Neuronal stem cell (in vitro differentiated cells): ENCODE results near the gene C3orf38.
"Not testable (repeated sequence)": the region's sequence is repeated elsewhere in the genome, so short reads cannot be mapped to it uniquely, and the experiment has no call there.

Source experiments
- DNase-seq: peaks from one replicate; pipeline ENCODE4 v3.0.0-alpha.2; 2013; ENCODE audit warnings: low spot score
- H2AFZ ChIP-seq: one replicate; pipeline ENCODE4 v1.6.1; 2013; ENCODE audit warnings: mild to moderate bottlenecking, low read length, inconsistent platforms
- H2AK5ac ChIP-seq: 2 replicates; pipeline ENCODE4 v1.6.1; 2013; ENCODE audit warnings: low read depth, mild to moderate bottlenecking, inconsistent platforms, low read length, moderate library complexity, mixed read lengths
- H2BK120ac ChIP-seq: 2 replicates; pipeline ENCODE4 v1.6.1; 2013; ENCODE audit warnings: low read depth, mild to moderate bottlenecking, inconsistent platforms, low read length, moderate library complexity, mixed read lengths
- H2BK12ac ChIP-seq: one replicate; pipeline ENCODE4 v1.6.1; 2013; ENCODE audit warnings: low read length, inconsistent platforms
- H2BK15ac ChIP-seq: 2 replicates; pipeline ENCODE4 v1.6.1; 2013; ENCODE audit warnings: mild to moderate bottlenecking, low read length, inconsistent platforms, mixed read lengths
- H2BK5ac ChIP-seq: one replicate; pipeline ENCODE4 v1.6.1; 2013; ENCODE audit warnings: inconsistent platforms, mild to moderate bottlenecking, low read length, moderate library complexity
- H3K14ac ChIP-seq: one replicate; pipeline ENCODE4 v1.6.1; 2013; ENCODE audit warnings: low read length, inconsistent platforms
- H3K18ac ChIP-seq: 2 replicates; pipeline ENCODE4 v1.6.1; 2013; ENCODE audit warnings: low read length, inconsistent platforms
- H3K23ac ChIP-seq: 2 replicates; pipeline ENCODE4 v1.6.1; 2013; ENCODE audit warnings: low read depth, mild to moderate bottlenecking, mixed read lengths, low read length, inconsistent platforms; ENCODE audit not compliant: poor library complexity
- H3K27ac ChIP-seq: replicated peaks from 3 replicates; pipeline ENCODE4 v1.5.1; 2013; ENCODE audit warnings: low read length, inconsistent platforms
- H3K27me3 ChIP-seq, 3 experiments: 2 replicates each; pipeline ENCODE4 v1.6.1; 2013; ENCODE audit warnings: low read length in 3 of 3, mild to moderate bottlenecking in 2 of 3, inconsistent platforms in 1 of 3, low read depth in 1 of 3, mixed read lengths in 1 of 3, moderate library complexity in 1 of 3; ENCODE audit not compliant: control insufficient read depth in 3 of 3, insufficient read depth in 3 of 3
- H3K36me3 ChIP-seq, 2 donors: replicated peaks in 1 of 2; 2 replicates each; pipeline ENCODE4 v1.6.1; 2013; ENCODE audit warnings: low read length in 2 of 2; ENCODE audit not compliant: control insufficient read depth in 2 of 2, insufficient read depth in 2 of 2
- H3K4ac ChIP-seq: 2 replicates; pipeline ENCODE4 v1.6.1; 2013; ENCODE audit warnings: inconsistent platforms, mild to moderate bottlenecking, low read length, moderate library complexity
- H3K4me1 ChIP-seq, 2 donors: 1 replicate in 1 of 2; 2 replicates in 1 of 2; pipeline ENCODE4 v1.6.1; 2013; ENCODE audit warnings: low read length in 2 of 2, low read depth in 1 of 2; ENCODE audit not compliant: control insufficient read depth in 2 of 2, insufficient read depth in 1 of 2
- H3K4me2 ChIP-seq: one replicate; pipeline ENCODE4 v1.6.1; 2013; ENCODE audit warnings: mild to moderate bottlenecking, low read length, inconsistent platforms; ENCODE audit not compliant: insufficient read depth, poor library complexity, severe bottlenecking
- H3K4me3 ChIP-seq, 2 donors: 2 replicates each; pipeline ENCODE4 v1.5.1; 2013; ENCODE audit warnings: low read length in 2 of 2, mild to moderate bottlenecking in 2 of 2, inconsistent platforms in 1 of 2, moderate library complexity in 1 of 2
- H3K79me1 ChIP-seq: one replicate; pipeline ENCODE4 v1.6.1; 2013; ENCODE audit warnings: low read depth, mild to moderate bottlenecking, inconsistent platforms, low read length, moderate library complexity
- H3K9ac ChIP-seq: one replicate; pipeline ENCODE4 v1.6.1; 2013; ENCODE audit warnings: mild to moderate bottlenecking, low read depth, low read length, inconsistent platforms; ENCODE audit not compliant: poor library complexity
- H3K9me3 ChIP-seq, 2 donors: replicated peaks in 1 of 2; 2 replicates each; pipeline versions ENCODE3 to v1.6.1; 2013; ENCODE audit warnings: low read length in 2 of 2, mild to moderate bottlenecking in 2 of 2, inconsistent platforms in 1 of 2, low read depth in 1 of 2, mixed read lengths in 1 of 2, moderate library complexity in 1 of 2; ENCODE audit not compliant: control insufficient read depth in 2 of 2, insufficient read depth in 1 of 2
- H4K8ac ChIP-seq: one replicate; pipeline ENCODE4 v1.6.1; 2013; ENCODE audit warnings: low read depth, mild to moderate bottlenecking, inconsistent platforms, low read length, moderate library complexity
- H4K91ac ChIP-seq: one replicate; pipeline ENCODE4 v1.6.1; 2013; ENCODE audit warnings: low read length, low read depth, mild to moderate bottlenecking, inconsistent platforms; ENCODE audit not compliant: poor library complexity
- WGBS, 2 donors: extraction: QIAGEN DNeasy Blood & Tissue Kit; methylation state at CpG; one replicate each; pipeline ENCODE4 v1.1.7; 2013; ENCODE audit warnings: missing lambda C conversion rate in 2 of 2, mixed read lengths in 1 of 2; ENCODE audit not compliant: insufficient read length in 2 of 2, insufficient replicate concordance in 1 of 2; ENCODE audit errors: extremely low coverage in 2 of 2; 5-methylcytosine and 5-hydroxymethylcytosine counted together

Gene C3orf38

DNA sequence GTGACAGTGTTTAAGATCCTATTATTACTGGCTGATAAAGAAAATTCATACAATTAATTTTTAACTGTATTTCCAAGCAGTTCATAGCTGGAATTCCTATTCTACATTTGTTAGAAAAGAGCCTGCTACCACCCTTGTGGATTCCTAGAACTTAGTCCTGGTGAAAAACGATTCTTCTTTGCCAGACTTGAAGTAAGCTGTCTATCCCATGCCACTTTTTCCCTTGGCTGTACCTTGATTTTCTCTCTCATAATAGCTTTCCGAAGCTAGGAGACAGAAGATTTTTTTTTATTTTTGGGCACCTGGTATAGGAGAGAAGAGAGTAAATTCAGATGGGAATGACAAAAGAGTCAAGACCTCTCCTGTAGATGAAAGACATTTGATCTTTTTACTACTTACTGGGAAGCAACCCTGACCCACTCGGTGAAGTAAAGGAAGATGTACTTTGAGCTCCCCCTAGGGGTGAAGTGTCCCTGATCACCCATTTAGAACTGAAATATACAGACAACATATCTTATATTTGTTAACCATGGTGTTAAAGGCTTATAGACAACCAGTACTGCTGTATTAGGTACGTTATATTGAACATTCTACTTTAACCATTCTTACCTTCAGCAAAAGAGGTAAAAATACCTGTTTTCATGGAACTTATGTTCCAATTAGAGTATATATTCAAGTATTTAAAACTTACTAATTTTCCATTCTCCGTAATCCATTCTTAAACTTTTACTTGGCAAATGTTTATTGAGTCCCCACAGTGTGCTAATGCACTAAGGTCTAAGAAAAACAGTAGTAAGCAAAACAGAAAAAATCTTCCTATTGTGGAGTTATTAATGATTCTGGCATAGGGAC, 36.2 kb upstream of the C3orf38 start:
- H2AFZ ChIP-seq = no peak overlapping the region
- no peak overlapping the region for H3K14ac ChIP-seq
- H3K9ac ChIP-seq = no peak overlapping the region
- no peak overlapping the region for H2BK15ac ChIP-seq
- H3K79me1 ChIP-seq = no peaks in the 10 kb centered on the region
- H3K4me1 ChIP-seq = no peaks in the 10 kb centered on the region
- no peak overlapping the region for H3K4ac ChIP-seq
- H3K4me3 ChIP-seq = no peak overlapping the region
- H3K4me2 ChIP-seq = no peak overlapping the region
- no peak overlapping the region for H3K23ac ChIP-seq
- H2BK5ac ChIP-seq = no peak overlapping the region
- no peak overlapping the region for H2BK120ac ChIP-seq
- H4K8ac ChIP-seq = no peak overlapping the region
- H3K9me3 ChIP-seq = no peaks in the 10 kb centered on the region
- no peak overlapping the region for H2BK12ac ChIP-seq
- H4K91ac ChIP-seq = no peak overlapping the region
- no peaks in the 10 kb centered on the region for H3K27me3 ChIP-seq
- H3K18ac ChIP-seq = no peak overlapping the region
- H3K27ac ChIP-seq = no peak overlapping the region
- no peak overlapping the region for H2AK5ac ChIP-seq
- WGBS, 2 donors = no CpG with 5 or more reads among the region's 5 CpGs
- peaks cover 0 to 26% of the 10 kb centered on the region in 2 donors for H3K36me3 ChIP-seq
- peak; percentile 57 for DNase-seq

- Histone ChIP-seq H3K14ac (no peak overlapping the region), H2AK5ac (no peak overlapping the region), H3K79me1 (no peaks in the 10 kb centered on the region), H4K8ac (no peak overlapping the region), H3K4me3 (no peak overlapping the region), H2BK12ac (no peak overlapping the region), H3K4ac (no peak overlapping the region), H3K4me1 (no peaks in the 10 kb centered on the region), H3K18ac (no peak overlapping the region), H3K9me3 (no peaks in the 10 kb centered on the region), H3K4me2 (no peak overlapping the region), H3K36me3 (peaks cover 0 to 30% of the 10 kb centered on the region in 2 donors), H3K27ac (no peak overlapping the region), H2AFZ (no peak overlapping the region), H3K23ac (no peak overlapping the region), H4K91ac (no peak overlapping the region), H3K9ac (no peak overlapping the region), H2BK15ac (no peak overlapping the region), H2BK120ac (no peak overlapping the region), H2BK5ac (no peak overlapping the region), H3K27me3 (no peaks in the 10 kb centered on the region)
- no CpG with 5 or more reads among the region's 3 CpGs for WGBS, 2 donors
- no peak for DNase-seq
Observed at GRCh38 chr3:88114878-88115549, 34.7 kb upstream of the C3orf38 start.

GRCh38 chr3:88117683-88118082, 32.1 kb upstream of the C3orf38 start:
- no peak overlapping the region for H3K4me3 ChIP-seq
- no peak overlapping the region for H2AK5ac ChIP-seq
- no peak overlapping the region for H2BK12ac ChIP-seq
- H3K36me3 ChIP-seq = peaks cover 0 to 24% of the 10 kb centered on the region in 2 donors
- no peak overlapping the region for H2BK5ac ChIP-seq
- H3K23ac ChIP-seq = no peak overlapping the region
- no peaks in the 10 kb centered on the region for H3K4me1 ChIP-seq
- H3K14ac ChIP-seq = no peak overlapping the region
- no peak overlapping the region for H3K9ac ChIP-seq
- no peak overlapping the region for H2BK15ac ChIP-seq
- no peak overlapping the region for H4K8ac ChIP-seq
- no peak overlapping the region for H2AFZ ChIP-seq
- no peak overlapping the region for H4K91ac ChIP-seq
- H3K79me1 ChIP-seq = no peaks in the 10 kb centered on the region
- no peak overlapping the region for H2BK120ac ChIP-seq
- H3K4me2 ChIP-seq = no peak overlapping the region
- H3K18ac ChIP-seq = no peak overlapping the region
- no CpG with 5 or more reads among the region's 1 CpG for WGBS, 2 donors
- no peak overlapping the region for H3K4ac ChIP-seq
- no peak for DNase-seq
- no peaks in the 10 kb centered on the region for H3K9me3 ChIP-seq
- H3K27ac ChIP-seq = no peak overlapping the region
- no peaks in the 10 kb centered on the region for H3K27me3 ChIP-seq

DNA sequence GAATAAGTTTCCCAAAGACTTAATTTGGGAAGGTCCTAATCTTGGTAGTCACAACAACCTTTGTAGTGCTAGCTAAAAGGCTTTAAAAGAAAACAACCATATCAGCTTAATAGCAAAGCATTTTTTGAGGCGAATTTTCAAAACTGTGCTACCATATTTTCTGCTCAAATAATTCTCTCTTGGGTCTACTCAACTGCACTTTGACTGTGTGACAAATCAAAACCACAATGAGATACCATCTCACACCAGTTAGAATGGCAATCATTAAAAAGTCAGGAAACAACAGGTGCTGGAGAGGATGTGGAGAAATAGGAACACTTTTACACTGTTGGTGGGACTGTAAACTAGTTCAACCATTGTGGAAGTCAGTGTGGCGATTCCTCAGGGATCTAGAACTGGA, 31.2 kb upstream of the C3orf38 start:
- WGBS, 2 donors = no CpG with 5 or more reads among the region's 2 CpGs
- H3K23ac ChIP-seq, H3K4ac ChIP-seq, H3K27me3 ChIP-seq, H3K27ac ChIP-seq, H2BK15ac ChIP-seq, H3K4me2 ChIP-seq, H3K4me3 ChIP-seq, H2AFZ ChIP-seq, H3K18ac ChIP-seq, DNase-seq, H3K9ac ChIP-seq, H3K79me1 ChIP-seq, H3K4me1 ChIP-seq, H2AK5ac ChIP-seq, H4K8ac ChIP-seq, H2BK120ac ChIP-seq, H3K9me3 ChIP-seq, H2BK12ac ChIP-seq, H3K14ac ChIP-seq, H4K91ac ChIP-seq, H2BK5ac ChIP-seq: not testable (repeated sequence)
- H3K36me3 ChIP-seq = peaks cover 0 to 29% of the 10 kb centered on the region in 2 donors
